Neural cell (in vitro differentiated cells): ENCODE measurements around the gene CACNA1I. TPM values are rescaled to one million over a fixed set of nuclear protein-coding genes. Genes with fewer than 3 reads are reported as not detected.

Source experiments
- H2AFZ ChIP-seq: fragments of 200-600, 300-800 bp; sonication (generic), shearing (Covaris generic); 2 replicates; pipeline ENCODE4 v1.6.0; 2014; ENCODE audit warnings: low read depth, mild to moderate bottlenecking, antibody characterized with exemption, low read length, moderate library complexity
- H3F3A ChIP-seq: fragments of 200-600 bp; shearing (Covaris generic); 2 replicates; pipeline ENCODE4 v1.6.1; 2016; ENCODE audit warnings: mild to moderate bottlenecking, moderate library complexity, mixed read lengths, antibody characterized with exemption, low read length; ENCODE audit not compliant: insufficient read depth, poor library complexity, severe bottlenecking
- H3K27ac ChIP-seq: fragments of 200-600, 300-800 bp; sonication (generic), shearing (Covaris generic); 2 replicates; pipeline ENCODE4 v1.5.1; 2014; ENCODE audit warnings: mild to moderate bottlenecking, low read length, moderate library complexity
- H3K27me3 ChIP-seq: fragments of 300-800, 200-600 bp; sonication (generic), shearing (Covaris generic); 2 replicates; pipeline ENCODE4 v1.6.0; 2014; ENCODE audit warnings: mild to moderate bottlenecking, low read depth, low read length, moderate library complexity; ENCODE audit not compliant: insufficient read depth
- H3K36me3 ChIP-seq: fragments of 300-800, 200-600 bp; sonication (generic), shearing (Covaris generic); 2 replicates; pipeline ENCODE4 v1.5.1; 2014; ENCODE audit warnings: mild to moderate bottlenecking, antibody characterized with exemption, low read length, moderate library complexity; ENCODE audit not compliant: insufficient read depth
- H3K4me2 ChIP-seq: fragments of 300-800, 200-600 bp; sonication (generic), shearing (Covaris generic); 2 replicates; pipeline ENCODE4 v1.6.0; 2014; ENCODE audit warnings: mild to moderate bottlenecking, low read length
- H3K4me3 ChIP-seq: fragments of 300-800, 200-600 bp; sonication (generic), shearing (Covaris generic); 2 replicates; pipeline ENCODE4 v1.5.1; 2014; ENCODE audit warnings: mild to moderate bottlenecking, low read length, moderate library complexity
- H3K79me2 ChIP-seq: fragments of 200-600 bp; shearing (Covaris generic); replicated peaks from 2 replicates; pipeline ENCODE4 v1.6.0; 2014; ENCODE audit warnings: mild to moderate bottlenecking, low read length, moderate library complexity; ENCODE audit not compliant: insufficient read depth
- H3K9ac ChIP-seq: fragments of 300-800, 200-600 bp; sonication (generic), shearing (Covaris generic); 2 replicates; pipeline ENCODE4 v1.6.1; 2016; ENCODE audit warnings: mild to moderate bottlenecking, low read length, mixed read lengths
- H3K9me2 ChIP-seq: fragments of 200-600 bp; shearing (Covaris generic); 2 replicates; pipeline ENCODE4 v1.6.1; 2016; ENCODE audit warnings: mild to moderate bottlenecking, low read length, mixed read lengths; ENCODE audit not compliant: insufficient read depth
- H3K9me3 ChIP-seq: fragments of 200-600, 300-800 bp; sonication (generic), shearing (Covaris generic); 2 replicates; pipeline ENCODE4 v1.6.1; 2016; ENCODE audit warnings: mild to moderate bottlenecking, mixed run types, low read length, moderate library complexity, mixed read lengths
- H4K20me1 ChIP-seq: fragments of 200-600 bp; shearing (Covaris generic); 2 replicates; pipeline ENCODE4 v1.6.1; 2016; ENCODE audit warnings: mild to moderate bottlenecking, mixed run types; ENCODE audit not compliant: insufficient read depth
- CTCF ChIP-seq: fragments of 450-650 bp; IDR thresholded peaks from 2 replicates; pipeline ENCODE4 v1.5.1; 2014; ENCODE audit warnings: antibody characterized with exemption, mild to moderate bottlenecking, moderate library complexity; ENCODE audit not compliant: poor library complexity, severe bottlenecking
- EP300 ChIP-seq: fragments of 450-650 bp; conservative IDR thresholded peaks from 2 replicates; pipeline ENCODE4 v1.6.1; 2014; ENCODE audit warnings: antibody characterized with exemption, mild to moderate bottlenecking, moderate library complexity; ENCODE audit not compliant: poor library complexity, severe bottlenecking
- EZH2 ChIP-seq: fragments of 200-600, 300-800 bp; shearing (Covaris generic), sonication (generic); IDR thresholded peaks from 2 replicates; pipeline ENCODE4 v1.6.1; 2014; ENCODE audit warnings: antibody characterized with exemption, low read length, borderline replicate concordance, mild to moderate bottlenecking; ENCODE audit not compliant: insufficient read depth, poor library complexity, severe bottlenecking
- MXI1 ChIP-seq: fragments of 450-650 bp; conservative IDR thresholded peaks from 2 replicates; pipeline ENCODE4 v1.6.1; 2014; ENCODE audit warnings: antibody characterized with exemption, mild to moderate bottlenecking; ENCODE audit not compliant: poor library complexity, severe bottlenecking
- POLR2AphosphoS5 ChIP-seq: IDR thresholded peaks from 2 replicates; pipeline ENCODE4 v1.6.1; 2012
- RAD21 ChIP-seq: fragments of 450-650 bp; conservative IDR thresholded peaks from 2 replicates; pipeline ENCODE4 v1.6.1; 2014; ENCODE audit warnings: antibody characterized with exemption, mild to moderate bottlenecking, moderate library complexity
- REST ChIP-seq: IDR thresholded peaks from 2 replicates; pipeline ENCODE4 v1.6.1; 2012; ENCODE audit warnings: borderline replicate concordance
- SMC3 ChIP-seq: fragments of 450-650 bp; conservative IDR thresholded peaks from 2 replicates; pipeline ENCODE4 v1.6.1; 2014; ENCODE audit warnings: antibody characterized with exemption, mild to moderate bottlenecking, moderate library complexity; ENCODE audit not compliant: poor library complexity
- TAF1 ChIP-seq: IDR thresholded peaks from 2 replicates; pipeline ENCODE4 v1.6.1; 2012; ENCODE audit warnings: low read depth
- polyA plus RNA-seq: library from polyadenylated mRNA; depleted of rRNA; stranded (reverse); fragments of >200 nt; gene quantifications from 2 replicates; pipeline ENCODE4 v1.2.3, GENCODE V29; 2014

Gene CACNA1I
- polyA plus RNA-seq, 1 donor from 2014 or later: 1.9 TPM

GRCh38 chr22:39654131-39654926 lies 83.8 kb downstream of the CACNA1I start:
- Histone ChIP-seq H3K4me3 (no peak overlapping the region), H3F3A (no peaks in the 10 kb centered on the region), H2AFZ (no peak overlapping the region), H3K9me2 (no peaks in the 10 kb centered on the region), H3K36me3 (no peaks in the 10 kb centered on the region), H4K20me1 (no peaks in the 10 kb centered on the region), H3K9me3 (no peaks in the 10 kb centered on the region), H3K27me3 (peaks cover under 1% of the 10 kb centered on the region), H3K79me2 (no peaks in the 10 kb centered on the region), H3K27ac (no peak overlapping the region), H3K9ac (no peak overlapping the region), H3K4me2 (no peak overlapping the region)
- no peak for TF ChIP-seq EZH2
- no peak for TF ChIP-seq EP300
- TF ChIP-seq CTCF: no peak
- TF ChIP-seq REST: no peak
- no peak for TF ChIP-seq MXI1
- TF ChIP-seq TAF1: no peak
- no peak for TF ChIP-seq POLR2AphosphoS5
- TF ChIP-seq SMC3: no peak
- no peak for TF ChIP-seq RAD21

DNA sequence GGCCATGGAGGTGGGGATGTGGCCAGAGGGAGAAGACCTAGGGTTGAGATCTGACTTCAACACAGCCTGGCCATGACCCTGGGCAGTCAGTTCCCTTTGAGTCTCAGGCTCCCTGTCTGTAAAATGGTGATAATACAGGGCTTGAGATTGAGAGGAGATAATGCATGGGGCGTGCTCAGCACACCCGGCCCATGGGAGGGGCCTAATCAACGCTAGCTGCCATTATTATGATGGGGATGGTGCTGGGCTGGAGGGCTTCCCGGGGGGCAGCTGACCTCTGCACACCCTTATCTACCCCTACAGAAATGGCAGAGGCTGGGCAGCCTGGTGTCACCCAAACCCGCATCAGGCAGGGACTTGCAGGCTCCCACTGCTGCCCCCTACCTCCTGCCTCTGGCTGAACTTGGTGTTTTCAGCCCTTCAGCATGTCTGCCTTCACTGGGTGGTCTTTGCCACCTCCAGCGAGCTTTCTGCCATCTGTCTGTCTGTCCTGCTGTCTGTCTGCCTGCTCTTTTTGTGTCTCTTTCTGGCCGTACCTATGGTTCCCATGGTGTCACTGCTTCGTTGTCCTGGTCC lies 84.5 kb downstream of the CACNA1I start:
- Histone ChIP-seq H3K27me3 (peaks cover 6% of the 10 kb centered on the region), H3K9me3 (no peaks in the 10 kb centered on the region), H3F3A (no peaks in the 10 kb centered on the region), H2AFZ (no peak overlapping the region), H3K36me3 (no peaks in the 10 kb centered on the region), H3K4me2 (no peak overlapping the region), H3K9me2 (no peaks in the 10 kb centered on the region), H3K27ac (no peak overlapping the region), H4K20me1 (no peaks in the 10 kb centered on the region), H3K4me3 (no peak overlapping the region), H3K9ac (no peak overlapping the region), H3K79me2 (no peaks in the 10 kb centered on the region)
- TF ChIP-seq RAD21 (no peak), EZH2 (no peak), SMC3 (no peak), EP300 (no peak), MXI1 (no peak), POLR2AphosphoS5 (no peak), TAF1 (no peak), REST (no peak), CTCF (no peak)
